Stimulated activated memory B cell treated with anti-CD40 and anti-IgM and Interleukin-4, amounts not matched to agents 10 μg/mL and 1 μg/mL and 100 μg/mL, for 72 hours (primary cell): ENCODE measurements around the gene TIPIN.
"Not testable (repeated sequence)": the region's sequence is repeated elsewhere in the genome, so short reads cannot be mapped to it uniquely, and the experiment has no call there.

Experiments
- ATAC-seq: fragments of 150-1000 bp; cut with Tn5 transposase; 2 replicates; pipeline ENCODE4 v1.10.0; 2021
- H3K27ac Mint-ChIP-seq: one replicate; pipeline ENCODE4 v1.8.0; 2022; ENCODE audit warnings: mild to moderate bottlenecking, mixed read lengths
- H3K27me3 Mint-ChIP-seq: one replicate; pipeline ENCODE4 v1.8.0; 2022; ENCODE audit warnings: mixed read lengths
- H3K36me3 Mint-ChIP-seq: one replicate; pipeline ENCODE4 v1.8.0; 2022; ENCODE audit warnings: mixed read lengths
- H3K4me1 Mint-ChIP-seq: one replicate; pipeline ENCODE4 v1.8.0; 2022; ENCODE audit warnings: mixed read lengths
- H3K4me3 Mint-ChIP-seq: one replicate; pipeline ENCODE4 v1.8.0; 2022; ENCODE audit warnings: mild to moderate bottlenecking, moderate library complexity, mixed read lengths
- H3K9me3 Mint-ChIP-seq: one replicate; pipeline ENCODE4 v1.8.0; 2022; ENCODE audit warnings: mixed read lengths

The TIPIN gene

GRCh38 chr15:66389098-66389858, 32.8 kb upstream of the TIPIN start:
- peak overlapping the region; percentile 47 for H3K27ac Mint-ChIP-seq
- H3K27me3 Mint-ChIP-seq = no peaks in the 10 kb centered on the region
- no peak for ATAC-seq
- H3K4me3 Mint-ChIP-seq = peak overlapping the region; percentile 30
- peaks cover 90% of the 10 kb centered on the region for H3K4me1 Mint-ChIP-seq
- H3K9me3 Mint-ChIP-seq = no peaks in the 10 kb centered on the region
- H3K36me3 Mint-ChIP-seq = peaks cover 11% of the 10 kb centered on the region

- peaks cover 83% of the 10 kb centered on the region for H3K4me1 Mint-ChIP-seq
- H3K27me3 Mint-ChIP-seq = no peaks in the 10 kb centered on the region
- H3K27ac Mint-ChIP-seq = peak overlapping the region; percentile 47
- peak overlapping the region; percentile 30 for H3K4me3 Mint-ChIP-seq
- no peak for ATAC-seq
- no peaks in the 10 kb centered on the region for H3K9me3 Mint-ChIP-seq
- H3K36me3 Mint-ChIP-seq = peaks cover 11% of the 10 kb centered on the region
Measured at GRCh38 chr15:66388576-66388975, 32.1 kb upstream of the TIPIN start.

GRCh38 chr15:66388043-66388363, 31.5 kb upstream of the TIPIN start:
- Mint-ChIP-seq H3K36me3 (peaks cover 11% of the 10 kb centered on the region), H3K27ac (peak overlapping the region; percentile 94), H3K27me3 (no peaks in the 10 kb centered on the region), H3K9me3 (no peaks in the 10 kb centered on the region), H3K4me3 (peak overlapping the region; percentile 93), H3K4me1 (peaks cover 77% of the 10 kb centered on the region)
- ATAC-seq = no peak

- Mint-ChIP-seq H3K4me3 (peak overlapping the region; percentile 93), H3K36me3 (peaks cover 11% of the 10 kb centered on the region), H3K9me3 (no peaks in the 10 kb centered on the region), H3K4me1 (peaks cover 72% of the 10 kb centered on the region), H3K27ac (peak overlapping the region; percentile 94), H3K27me3 (no peaks in the 10 kb centered on the region)
- peak; percentile 63 for ATAC-seq
Measured at GRCh38 chr15:66387163-66388042, 30.9 kb upstream of the TIPIN start.

- peaks cover 63% of the 10 kb centered on the region for H3K4me1 Mint-ChIP-seq
- peaks cover 7% of the 10 kb centered on the region for H3K36me3 Mint-ChIP-seq
- ATAC-seq = peak; percentile 94
- H3K27me3 Mint-ChIP-seq = no peaks in the 10 kb centered on the region
- H3K27ac Mint-ChIP-seq = peak within 1 kb of the TSS; percentile 94
- H3K9me3 Mint-ChIP-seq = no peaks in the 10 kb centered on the region
- peak within 1 kb of the TSS; percentile 98 for H3K4me3 Mint-ChIP-seq
Measured at GRCh38 chr15:66386204-66387123, 30.0 kb upstream of the TIPIN start, which contains the start of gene MAP2K1. Gene MAP2K1, plus strand, starts transcription at chr15:66386912. Its CDS starts 436 bp downstream, at chr15:66387348.

DNA sequence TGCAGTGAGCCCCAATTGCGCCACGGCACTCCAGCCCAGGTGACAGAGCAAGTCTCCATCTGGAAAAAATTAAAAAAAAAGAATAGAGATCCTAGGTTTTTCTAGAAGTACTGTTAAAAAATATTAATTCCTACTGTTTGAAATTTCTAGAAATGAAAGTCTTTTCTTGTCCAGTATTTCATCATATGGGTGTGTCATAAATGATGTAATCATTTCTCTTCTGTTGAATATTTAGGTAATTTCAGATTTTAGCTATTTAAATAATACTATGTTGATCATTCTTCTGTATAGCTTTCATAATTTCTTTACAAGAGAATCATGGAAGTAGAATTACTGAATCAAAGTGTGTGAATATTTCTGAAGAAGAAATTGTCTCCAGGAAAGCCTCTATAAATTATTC, 24.9 kb upstream of the TIPIN start:
- peaks cover 19% of the 10 kb centered on the region for H3K4me1 Mint-ChIP-seq
- H3K27ac Mint-ChIP-seq, H3K4me3 Mint-ChIP-seq, ATAC-seq, H3K9me3 Mint-ChIP-seq, H3K36me3 Mint-ChIP-seq, H3K27me3 Mint-ChIP-seq: not testable (repeated sequence)

DNA sequence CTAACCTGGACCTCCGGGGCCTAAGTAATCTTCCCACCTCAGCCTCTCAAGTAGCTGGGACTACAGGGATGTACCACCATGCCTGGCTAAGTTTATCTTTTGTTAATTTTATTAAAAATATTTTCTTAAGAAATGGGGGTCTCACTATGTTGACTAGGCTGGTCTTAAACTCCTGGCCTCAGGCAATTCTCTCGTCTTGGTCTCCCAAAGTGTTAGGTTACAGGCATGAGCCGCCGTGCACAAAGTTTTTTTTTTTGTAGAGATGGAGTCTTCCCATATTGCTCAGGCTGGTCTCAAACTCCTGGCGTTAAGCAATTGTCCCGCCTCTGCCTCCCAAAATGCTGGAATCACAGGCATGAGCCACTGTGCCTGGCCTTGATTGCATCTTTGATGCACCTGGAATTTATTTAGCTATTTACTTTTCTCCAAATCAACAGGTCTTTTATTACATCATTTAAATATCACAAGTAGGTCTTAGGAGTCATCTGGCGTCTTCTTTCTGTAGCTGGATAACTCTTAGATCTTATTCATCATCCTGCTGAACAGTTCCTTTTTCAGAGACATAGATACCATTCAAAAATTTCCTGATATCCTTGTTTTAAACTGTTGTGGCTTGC, 22.4 kb upstream of the TIPIN start:
- Mint-ChIP-seq H3K27ac (no peak overlapping the region), H3K9me3 (peaks cover 3% of the 10 kb centered on the region), H3K27me3 (no peaks in the 10 kb centered on the region), H3K4me3 (no peak overlapping the region), H3K4me1 (no peaks in the 10 kb centered on the region), H3K36me3 (peaks cover 6% of the 10 kb centered on the region)
- no peak for ATAC-seq

DNA sequence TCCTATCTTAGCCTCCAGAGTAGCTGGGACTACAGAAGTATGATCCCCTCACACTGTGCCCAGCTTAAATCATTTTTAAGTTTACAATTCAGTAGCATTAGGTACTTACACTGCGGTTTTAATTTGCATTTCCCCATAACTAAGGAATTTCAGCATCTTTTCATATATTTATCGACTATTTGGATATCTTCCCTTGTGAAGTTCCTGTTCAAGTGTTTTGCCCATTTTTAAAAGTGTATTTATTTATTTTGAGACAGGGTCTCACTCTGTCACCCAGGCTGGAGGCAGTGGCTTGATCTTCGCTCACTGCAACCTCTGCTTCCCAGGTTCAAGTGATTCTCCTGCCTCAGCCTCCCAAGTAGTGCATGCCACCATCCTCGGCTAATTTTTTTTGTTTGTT, 17.7 kb upstream of the TIPIN start:
- peaks cover 13% of the 10 kb centered on the region for H3K4me1 Mint-ChIP-seq
- peaks cover 6% of the 10 kb centered on the region for H3K36me3 Mint-ChIP-seq
- H3K27me3 Mint-ChIP-seq = no peaks in the 10 kb centered on the region
- H3K27ac Mint-ChIP-seq = no peak overlapping the region
- ATAC-seq = no peak
- H3K9me3 Mint-ChIP-seq = peaks cover 3% of the 10 kb centered on the region
- H3K4me3 Mint-ChIP-seq = no peak overlapping the region

DNA sequence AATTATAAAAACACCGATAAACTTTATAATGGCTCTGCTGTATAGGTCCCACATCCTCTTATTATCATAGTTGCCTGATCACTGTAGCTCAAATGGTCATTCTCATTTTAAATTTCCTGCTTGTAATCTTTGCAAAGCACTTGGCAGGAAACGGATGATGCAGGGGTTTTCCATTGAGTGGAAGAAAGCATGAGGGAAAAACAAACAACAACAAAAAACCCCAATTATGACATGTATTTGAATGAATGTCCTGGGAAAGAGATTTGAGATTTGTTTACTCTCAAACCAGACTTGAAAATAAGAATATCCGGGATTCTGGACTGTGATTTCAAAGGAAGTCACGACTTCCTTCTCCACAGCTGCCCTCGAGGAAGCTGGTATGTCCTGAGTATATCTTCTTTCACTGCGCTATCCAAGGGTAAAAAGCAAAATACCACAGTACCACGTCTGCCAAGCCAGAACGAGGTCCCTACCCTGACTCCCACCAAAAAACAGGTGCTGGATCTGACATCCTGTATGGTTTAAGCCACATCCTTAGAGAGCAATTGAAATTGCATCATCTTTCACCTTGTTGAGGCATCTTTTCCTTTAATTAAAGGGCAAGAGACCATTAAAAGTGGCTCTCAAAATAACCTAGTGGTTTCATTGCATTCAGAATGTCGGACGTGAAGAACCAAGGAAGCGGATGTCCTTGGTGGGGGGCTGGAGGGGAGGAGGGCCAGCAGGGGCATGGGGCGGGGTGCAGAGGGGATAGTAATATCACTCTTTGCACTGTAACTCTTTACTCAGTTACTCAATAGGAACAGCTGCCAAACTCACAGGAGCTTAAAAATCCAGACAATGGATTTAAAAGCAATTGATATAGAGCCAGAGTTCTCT, 13.5 kb upstream of the TIPIN start:
- Mint-ChIP-seq H3K27me3 (no peaks in the 10 kb centered on the region), H3K4me1 (peaks cover 14% of the 10 kb centered on the region)
- no peak for ATAC-seq

DNA sequence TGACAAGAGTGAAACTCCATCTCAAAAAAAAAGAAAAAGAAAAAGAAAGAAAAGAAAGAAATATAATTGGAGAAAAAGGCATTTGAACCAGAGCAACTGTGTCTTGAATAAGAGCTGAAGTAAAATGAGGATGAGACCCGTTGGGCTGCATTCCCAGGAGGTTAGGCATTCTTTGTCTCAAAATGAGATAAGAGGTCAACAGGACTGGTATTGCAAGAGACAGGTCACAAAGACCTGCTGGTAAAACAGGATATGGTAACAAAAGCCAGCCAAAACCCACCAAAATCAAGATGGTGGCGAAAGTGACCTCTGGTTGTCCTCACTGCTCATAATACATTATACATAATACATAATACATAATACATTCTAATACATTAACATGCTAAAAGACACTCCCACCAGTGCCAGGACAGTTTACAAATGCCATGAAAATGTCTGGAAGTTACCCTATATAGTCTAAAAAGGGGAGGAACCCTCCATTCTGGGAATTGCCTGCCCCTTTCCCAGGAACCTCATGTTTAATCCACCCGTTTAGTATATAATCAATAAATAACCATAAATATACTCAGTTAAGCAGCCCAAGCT, 8.6 kb upstream of the TIPIN start:
- ATAC-seq = no peak
- no peak overlapping the region for H3K27ac Mint-ChIP-seq
- H3K36me3 Mint-ChIP-seq = no peaks in the 10 kb centered on the region

More for the DNA sequence above, 13.5 kb upstream of the TIPIN start:
- peak overlapping the region; percentile 14 for H3K4me3 Mint-ChIP-seq
- H3K9me3 Mint-ChIP-seq = peaks cover 3% of the 10 kb centered on the region
- peaks cover 4% of the 10 kb centered on the region for H3K36me3 Mint-ChIP-seq
- peak overlapping the region; percentile 26 for H3K27ac Mint-ChIP-seq

DNA sequence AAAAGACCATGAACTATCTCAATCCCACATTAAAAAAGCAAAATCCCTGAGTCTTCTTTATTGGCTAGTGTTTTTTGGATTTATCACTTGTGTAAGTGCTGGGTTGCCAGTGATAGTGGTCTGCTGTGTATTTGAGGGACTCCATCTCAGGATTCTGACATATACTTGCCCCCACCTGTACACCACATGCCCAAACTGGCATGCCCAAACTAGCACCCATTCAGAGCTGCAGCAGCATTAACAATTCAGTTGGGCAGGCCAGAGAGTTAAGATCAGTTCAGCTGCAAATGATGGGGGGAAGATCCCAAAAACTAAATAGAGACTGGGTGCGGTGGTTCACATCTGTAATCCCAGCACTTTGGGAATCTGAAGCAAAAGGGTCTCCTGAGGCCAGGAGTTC, 6.3 kb upstream of the TIPIN start:
- no peaks in the 10 kb centered on the region for H3K27me3 Mint-ChIP-seq
- no peak overlapping the region for H3K27ac Mint-ChIP-seq
- no peak overlapping the region for H3K4me3 Mint-ChIP-seq

More for the DNA sequence above, 8.6 kb upstream of the TIPIN start:
- Mint-ChIP-seq H3K9me3 (no peaks in the 10 kb centered on the region), H3K4me3 (no peak overlapping the region), H3K27me3 (no peaks in the 10 kb centered on the region), H3K4me1 (peaks cover 9% of the 10 kb centered on the region)

GRCh38 chr15:66361745-66362460, 5.4 kb upstream of the TIPIN start:
- H3K4me3 Mint-ChIP-seq, H3K4me1 Mint-ChIP-seq, H3K36me3 Mint-ChIP-seq, H3K27ac Mint-ChIP-seq, H3K27me3 Mint-ChIP-seq, H3K9me3 Mint-ChIP-seq, ATAC-seq: not testable (repeated sequence)

More for the DNA sequence above, 6.3 kb upstream of the TIPIN start:
- Mint-ChIP-seq H3K9me3 (no peaks in the 10 kb centered on the region), H3K4me1 (no peaks in the 10 kb centered on the region), H3K36me3 (no peaks in the 10 kb centered on the region)
- no peak for ATAC-seq

- ATAC-seq = no peak
- H3K4me1 Mint-ChIP-seq = peaks cover 17% of the 10 kb centered on the region
- no peaks in the 10 kb centered on the region for H3K27me3 Mint-ChIP-seq
- H3K9me3 Mint-ChIP-seq = no peaks in the 10 kb centered on the region
- H3K4me3 Mint-ChIP-seq = no peak overlapping the region
- no peaks in the 10 kb centered on the region for H3K36me3 Mint-ChIP-seq
- H3K27ac Mint-ChIP-seq = no peak overlapping the region
Measured at GRCh38 chr15:66359740-66360139, 3.3 kb upstream of the TIPIN start.
